Upper lobe of left lung (tissue), 4 donors: Measurements from ENCODE around the gene NF1.

Source experiments
- CTCF ChIP-seq, 6 experiments: fragments of 450-650 bp in 4 of 6; fragments of 200-600 bp in 2 of 6; sonication (generic) in 2 of 6; IDR thresholded peaks; one replicate each; pipeline ENCODE4 v1.5.1; 2016 to 2019; ENCODE audit warnings: antibody characterized with exemption in 6 of 6
- POLR2A ChIP-seq, 4 donors: fragments of 450-650 bp; IDR thresholded peaks; one replicate each; pipeline ENCODE4 v1.5.1; 2016 to 2017; ENCODE audit warnings: antibody characterized with exemption in 4 of 4, mild to moderate bottlenecking in 2 of 4
- POLR2AphosphoS5 ChIP-seq, 2 donors: sonication (generic); formaldehyde crosslinking; IDR thresholded peaks; one replicate each; pipeline ENCODE4 v1.5.1; 2017; ENCODE audit warnings: antibody characterized with exemption in 2 of 2

- TF ChIP-seq CTCF (IDR thresholded peaks at IDR 0.05) (no peak), POLR2A (IDR thresholded peaks at IDR 0.05) (no peak), POLR2AphosphoS5 (IDR thresholded peaks at IDR 0.05) (no peak)
Observed at GRCh38 chr17:31105991-31106390, 11.2 kb downstream of the NF1 start.
